Chondrocyte (in vitro differentiated cells): ENCODE results near the gene FLRT3. TPM values are rescaled to one million over a fixed set of nuclear protein-coding genes. Genes with fewer than 3 reads are reported as not detected.

Experiments used
- DNase-seq: peaks from one replicate; pipeline ENCODE4 v3.0.0; 2021; ENCODE audit warnings: mixed read lengths, low spot score
- H3K27ac Mint-ChIP-seq: one replicate; pipeline ENCODE4 v1.8.0; 2021; ENCODE audit warnings: mild to moderate bottlenecking, moderate library complexity, mixed read lengths; ENCODE audit not compliant: unreplicated experiment
- H3K27me3 Mint-ChIP-seq: 2 replicates; pipeline ENCODE4 v1.8.0; 2021; ENCODE audit warnings: low read depth, mixed read lengths
- H3K36me3 Mint-ChIP-seq: 2 replicates; pipeline ENCODE4 v1.8.0; 2021; ENCODE audit warnings: low read depth, mixed read lengths
- H3K4me1 Mint-ChIP-seq: 2 replicates; pipeline ENCODE4 v1.8.0; 2021; ENCODE audit warnings: low read depth, mild to moderate bottlenecking, mixed read lengths
- H3K4me3 Mint-ChIP-seq: one replicate; pipeline ENCODE4 v1.8.0; 2021; ENCODE audit warnings: mild to moderate bottlenecking, moderate library complexity, mixed read lengths; ENCODE audit not compliant: unreplicated experiment
- H3K9me3 Mint-ChIP-seq: 2 replicates; pipeline ENCODE4 v1.8.0; 2021; ENCODE audit warnings: low read depth, mixed read lengths
- CTCF ChIP-seq: fragments of 200-600 bp; sonication (generic); IDR thresholded peaks from 2 replicates; pipeline ENCODE4 v1.5.0; 2021; ENCODE audit warnings: antibody characterized with exemption, mild to moderate bottlenecking, moderate library complexity
- total RNA-seq: library from RNA; stranded (reverse); gene quantifications from 3 replicates; pipeline ENCODE4 v1.2.1, GENCODE V29; 2021

The FLRT3 gene
- total RNA-seq, 1 donor from 2014 or later: 1.7 TPM

GRCh38 chr20:14295770-14296309, 41.6 kb downstream of the FLRT3 start:
- no peaks in the 10 kb centered on the region for H3K4me1 Mint-ChIP-seq
- H3K27me3 Mint-ChIP-seq: peaks cover 5% of the 10 kb centered on the region
- H3K9me3 Mint-ChIP-seq: no peaks in the 10 kb centered on the region
- DNase-seq: no peak
- H3K36me3 Mint-ChIP-seq: no peaks in the 10 kb centered on the region
- TF ChIP-seq CTCF: no peak
- no peak overlapping the region for H3K27ac Mint-ChIP-seq
- no peak overlapping the region for H3K4me3 Mint-ChIP-seq

GRCh38 chr20:14295238-14295637, 42.2 kb downstream of the FLRT3 start:
- Mint-ChIP-seq H3K27me3 (peaks cover 5% of the 10 kb centered on the region), H3K9me3 (no peaks in the 10 kb centered on the region), H3K36me3 (no peaks in the 10 kb centered on the region), H3K4me1 (no peaks in the 10 kb centered on the region), H3K4me3 (no peak overlapping the region), H3K27ac (no peak overlapping the region)
- no peak for TF ChIP-seq CTCF
- no peak for DNase-seq

- Mint-ChIP-seq H3K27ac (no peak overlapping the region), H3K4me3 (no peak overlapping the region), H3K4me1 (no peaks in the 10 kb centered on the region), H3K36me3 (no peaks in the 10 kb centered on the region), H3K9me3 (no peaks in the 10 kb centered on the region), H3K27me3 (peaks cover 5% of the 10 kb centered on the region)
- no peak for DNase-seq
- TF ChIP-seq CTCF: no peak
Measured at GRCh38 chr20:14291502-14291901, 45.9 kb downstream of the FLRT3 start.

- Mint-ChIP-seq H3K36me3 (no peaks in the 10 kb centered on the region), H3K4me1 (no peaks in the 10 kb centered on the region), H3K27me3 (peaks cover 5% of the 10 kb centered on the region), H3K4me3 (no peak overlapping the region), H3K9me3 (no peaks in the 10 kb centered on the region), H3K27ac (no peak overlapping the region)
- no peak for TF ChIP-seq CTCF
- DNase-seq: no peak
Measured at GRCh38 chr20:14288341-14289330, 48.8 kb downstream of the FLRT3 start.

GRCh38 chr20:14284443-14284842, 53.0 kb downstream of the FLRT3 start:
- Mint-ChIP-seq H3K4me1 (no peaks in the 10 kb centered on the region), H3K4me3 (no peak overlapping the region), H3K27ac (no peak overlapping the region), H3K27me3 (no peaks in the 10 kb centered on the region), H3K9me3 (no peaks in the 10 kb centered on the region), H3K36me3 (no peaks in the 10 kb centered on the region)
- no peak for TF ChIP-seq CTCF
- DNase-seq: no peak
